ENCODE results near the gene CCDC50. TPM values are rescaled to one million over a fixed set of nuclear protein-coding genes. Genes with fewer than 3 reads are reported as not detected.

Gene CCDC50
- total RNA-seq, 1 experiment from 2014 or later = 47.5 TPM

GRCh38 chr3:191314109-191314728, 15.0 kb upstream of the CCDC50 start:
- DNase-seq (ENCODE audit: low spot score) = no peak
- in situ Hi-C loops (cut with HindIII; ENCODE audit: low sequenced_read_pairs) = no loop called here

- in situ Hi-C loops (cut with HindIII; ENCODE audit: low sequenced_read_pairs) = no loop called here
- no peak for DNase-seq (ENCODE audit: low spot score)
These were observed 12.2 kb upstream of the CCDC50 start for GRCh38 chr3:191316876-191317603.

- in situ Hi-C loops (cut with HindIII; ENCODE audit: low sequenced_read_pairs) = no loop called here
- DNase-seq (ENCODE audit: low spot score) = no peak
These were observed 8.9 kb upstream of the CCDC50 start for GRCh38 chr3:191320316-191320715.

DNA sequence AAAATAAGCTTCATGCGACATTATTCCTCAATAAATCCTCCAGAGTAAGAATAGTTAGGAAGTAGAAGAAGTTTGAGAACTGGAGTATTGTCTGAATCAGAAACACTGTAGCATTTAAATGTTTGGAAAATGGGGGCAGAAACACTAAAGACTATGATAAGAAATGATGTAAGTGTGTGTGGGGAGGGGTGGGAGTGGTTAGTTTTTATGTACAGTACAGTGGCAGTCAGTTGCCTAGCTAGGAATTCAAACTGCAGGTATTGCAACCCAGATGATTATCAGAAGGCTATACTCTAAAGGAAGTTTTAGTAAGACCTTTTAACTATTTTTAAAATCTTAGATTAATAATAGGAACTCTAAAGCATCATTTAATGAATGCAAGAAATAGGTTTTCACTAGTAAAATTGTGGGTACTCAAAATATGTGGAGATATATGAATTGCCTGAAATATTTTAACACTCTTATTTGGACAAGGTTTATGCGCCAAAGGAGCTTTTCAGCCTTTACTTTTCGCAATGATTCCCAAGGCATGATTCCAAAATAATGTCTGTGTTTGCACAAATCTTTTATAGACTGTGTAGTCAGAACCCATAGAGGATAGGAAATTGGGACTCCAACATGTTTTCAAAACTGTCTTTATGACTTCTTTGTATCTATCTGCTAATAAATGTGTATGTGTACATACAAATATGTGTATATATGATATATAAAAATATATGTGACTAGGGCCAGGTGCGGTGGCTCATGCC, 8.0 kb upstream of the CCDC50 start:
- no peak for DNase-seq (ENCODE audit: low spot score)
- in situ Hi-C loops (cut with HindIII; ENCODE audit: low sequenced_read_pairs) = no loop called here

- in situ Hi-C loops (cut with HindIII; ENCODE audit: low sequenced_read_pairs) = no loop called here
- DNase-seq (ENCODE audit: low spot score) = no peak
These were observed 4.3 kb upstream of the CCDC50 start for GRCh38 chr3:191324936-191325335.

DNA sequence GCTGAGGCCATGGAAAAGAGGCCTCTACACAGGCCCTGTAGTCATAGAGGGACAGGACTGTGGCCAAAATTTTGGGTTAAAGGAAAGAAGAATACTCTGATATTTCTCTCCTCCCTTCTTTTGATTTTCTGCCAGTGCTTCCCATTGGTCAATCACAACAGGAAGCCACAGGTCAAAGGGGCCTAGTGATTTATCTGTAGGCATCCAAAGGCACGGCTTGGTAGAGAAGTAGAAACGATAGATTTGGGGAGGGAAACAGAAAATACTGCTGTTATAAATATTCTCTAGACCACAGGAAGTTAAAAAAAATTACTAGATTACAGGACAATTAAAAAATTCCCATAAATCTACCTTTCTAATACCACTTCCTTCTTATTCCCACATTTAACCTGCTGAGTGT, 1.7 kb upstream of the CCDC50 start:
- DNase-seq (ENCODE audit: low spot score) = no peak
- in situ Hi-C loops (cut with HindIII; ENCODE audit: low sequenced_read_pairs) = no loop called here

GRCh38 chr3:191328383-191328961, 722 bp upstream of the CCDC50 start:
- in situ Hi-C loops (cut with HindIII; ENCODE audit: low sequenced_read_pairs) = no loop called here
- DNase-seq (ENCODE audit: low spot score) = no peak

GRCh38 chr3:191329654-191330529, 698 bp downstream of the CCDC50 start, which contains the start of gene UTS2B:
Gene UTS2B, minus strand, starts transcription at chr3:191330526. Its CDS starts 48,337 bp downstream, at chr3:191282189.
- in situ Hi-C loops (cut with HindIII; ENCODE audit: low sequenced_read_pairs) = no loop called here
- peak; percentile 55 for DNase-seq (ENCODE audit: low spot score)

- no peak for DNase-seq (ENCODE audit: low spot score)
- in situ Hi-C loops (cut with HindIII; ENCODE audit: low sequenced_read_pairs) = no loop called here
These were observed 1.4 kb downstream of the CCDC50 start for GRCh38 chr3:191330530-191331048.

DNA sequence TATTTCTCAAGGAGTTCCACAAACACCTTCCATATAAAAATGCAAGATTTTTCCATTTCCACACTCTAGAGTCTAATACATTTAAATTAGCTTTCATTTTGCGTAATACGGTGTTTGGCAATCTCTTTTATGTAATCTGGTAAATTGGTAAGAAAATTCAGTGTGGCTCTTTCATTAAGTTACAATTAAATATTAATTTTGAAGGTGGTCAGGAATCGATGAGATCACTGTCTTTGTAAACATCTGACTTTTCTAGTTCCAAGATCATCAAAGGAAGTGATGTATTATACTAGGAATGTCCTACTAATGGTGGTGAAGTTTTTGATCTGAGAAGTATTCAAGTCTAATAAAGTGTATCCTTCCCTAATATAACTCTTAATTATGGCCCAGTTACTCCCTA, 2.2 kb downstream of the CCDC50 start:
- DNase-seq (ENCODE audit: low spot score) = no peak
- in situ Hi-C loops (cut with HindIII; ENCODE audit: low sequenced_read_pairs) = no loop called here

GRCh38 chr3:191333298-191333880, 4.2 kb downstream of the CCDC50 start:
- in situ Hi-C loops (cut with HindIII; ENCODE audit: low sequenced_read_pairs) = no loop called here
- no peak for DNase-seq (ENCODE audit: low spot score)

GRCh38 chr3:191334346-191334893, 5.2 kb downstream of the CCDC50 start:
- DNase-seq (ENCODE audit: low spot score) = no peak
- in situ Hi-C loops (cut with HindIII; ENCODE audit: low sequenced_read_pairs) = no loop called here

DNA sequence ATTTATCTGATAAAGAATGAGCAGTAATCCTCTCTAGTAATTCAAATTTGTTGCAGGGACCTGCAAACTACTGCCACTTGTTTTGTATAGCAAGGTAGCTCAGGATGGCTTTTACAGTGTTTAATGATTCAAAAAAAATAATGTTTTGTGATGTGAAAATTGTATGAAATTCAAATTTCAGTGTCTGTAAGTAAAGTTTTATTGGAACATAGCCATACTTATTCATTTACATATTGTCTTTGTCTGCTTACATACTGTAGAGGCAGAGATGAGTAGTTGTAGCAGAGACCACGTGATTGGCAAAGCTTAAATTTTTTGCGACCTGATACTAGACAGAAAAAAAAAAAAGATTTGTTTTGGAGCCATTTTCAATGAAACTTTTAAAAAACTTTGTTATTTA, 7.6 kb downstream of the CCDC50 start:
- DNase-seq (ENCODE audit: low spot score) = no peak
- in situ Hi-C loops (cut with HindIII; ENCODE audit: low sequenced_read_pairs) = no loop called here

DNA sequence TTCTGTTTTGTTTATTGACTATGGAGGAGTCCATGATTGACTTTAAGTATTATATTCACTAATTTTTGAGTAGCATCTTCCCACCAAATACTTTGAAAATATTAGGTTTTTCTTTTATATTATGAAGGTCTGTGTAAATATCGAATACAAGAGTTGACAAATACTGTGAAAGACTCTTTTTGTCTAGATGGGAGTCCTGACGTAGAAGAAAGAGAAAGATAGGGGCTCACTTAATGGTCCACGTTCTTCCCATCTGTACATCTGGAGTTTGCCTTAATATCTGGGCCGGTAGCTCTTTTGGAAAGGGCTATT, 8.9 kb downstream of the CCDC50 start:
- in situ Hi-C loops (cut with HindIII; ENCODE audit: low sequenced_read_pairs) = no loop called here

DNA sequence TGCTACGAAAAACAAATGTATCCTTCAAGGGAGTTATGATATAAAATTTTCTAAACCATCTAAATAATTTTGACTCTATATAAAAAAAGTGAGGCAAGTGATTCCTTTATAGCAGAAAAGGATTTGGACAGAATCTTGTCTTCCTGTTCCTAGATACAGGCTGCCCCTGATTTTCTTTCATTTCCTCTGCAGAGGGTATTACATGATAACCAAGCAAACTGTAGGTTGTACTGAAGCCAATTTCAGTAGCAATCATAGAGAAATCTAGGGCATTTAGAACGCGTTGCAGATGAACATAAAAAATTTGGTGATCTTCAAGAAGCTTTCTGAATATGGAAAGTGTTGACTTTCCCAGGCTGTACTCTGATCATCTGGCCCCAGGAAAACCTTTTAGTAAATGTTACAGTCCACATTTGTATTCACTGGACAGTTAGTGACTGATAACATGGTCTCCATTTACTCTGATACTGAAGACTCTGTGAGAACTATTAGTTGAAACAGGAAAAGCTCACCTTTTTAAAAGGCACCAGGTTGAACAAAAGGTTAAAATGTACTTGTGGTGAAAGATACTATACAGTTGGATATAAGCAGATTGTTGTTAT, 10.2 kb downstream of the CCDC50 start:
- peak; percentile 15 for DNase-seq (ENCODE audit: low spot score)
- in situ Hi-C loops (cut with HindIII; ENCODE audit: low sequenced_read_pairs) = no loop called here

More for the DNA sequence above, 8.9 kb downstream of the CCDC50 start:
- no peak for DNase-seq (ENCODE audit: low spot score)

- in situ Hi-C loops (cut with HindIII; ENCODE audit: low sequenced_read_pairs) = no loop called here
- no peak for DNase-seq (ENCODE audit: low spot score)
These were observed 11.2 kb downstream of the CCDC50 start for GRCh38 chr3:191340351-191340750.

- no peak for DNase-seq (ENCODE audit: low spot score)
- in situ Hi-C loops (cut with HindIII; ENCODE audit: low sequenced_read_pairs) = no loop called here
These were observed 11.8 kb downstream of the CCDC50 start for GRCh38 chr3:191340966-191341365.

DNA sequence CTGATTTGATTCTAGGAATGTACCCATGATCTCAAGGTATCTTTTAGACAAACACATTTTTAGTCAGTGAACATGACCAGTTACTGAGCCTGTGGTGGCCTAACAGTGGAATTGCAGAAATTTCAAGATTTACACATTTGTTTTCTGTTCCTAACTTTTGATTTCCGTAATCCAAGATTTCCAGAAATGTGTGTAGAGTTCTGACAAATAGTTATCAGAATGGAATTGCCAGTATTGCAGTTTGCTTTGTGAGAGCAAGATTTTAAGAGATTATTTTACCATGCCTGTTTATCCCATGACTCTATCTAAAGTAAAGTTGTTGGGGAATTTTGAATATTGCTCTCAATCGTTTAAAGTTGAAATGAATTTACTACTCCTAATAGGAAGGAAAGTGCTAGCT, 12.8 kb downstream of the CCDC50 start:
- no peak for DNase-seq (ENCODE audit: low spot score)
- in situ Hi-C loops (cut with HindIII; ENCODE audit: low sequenced_read_pairs) = no loop called here
